ENCODE measurements around the gene GARIN3.

DNA sequence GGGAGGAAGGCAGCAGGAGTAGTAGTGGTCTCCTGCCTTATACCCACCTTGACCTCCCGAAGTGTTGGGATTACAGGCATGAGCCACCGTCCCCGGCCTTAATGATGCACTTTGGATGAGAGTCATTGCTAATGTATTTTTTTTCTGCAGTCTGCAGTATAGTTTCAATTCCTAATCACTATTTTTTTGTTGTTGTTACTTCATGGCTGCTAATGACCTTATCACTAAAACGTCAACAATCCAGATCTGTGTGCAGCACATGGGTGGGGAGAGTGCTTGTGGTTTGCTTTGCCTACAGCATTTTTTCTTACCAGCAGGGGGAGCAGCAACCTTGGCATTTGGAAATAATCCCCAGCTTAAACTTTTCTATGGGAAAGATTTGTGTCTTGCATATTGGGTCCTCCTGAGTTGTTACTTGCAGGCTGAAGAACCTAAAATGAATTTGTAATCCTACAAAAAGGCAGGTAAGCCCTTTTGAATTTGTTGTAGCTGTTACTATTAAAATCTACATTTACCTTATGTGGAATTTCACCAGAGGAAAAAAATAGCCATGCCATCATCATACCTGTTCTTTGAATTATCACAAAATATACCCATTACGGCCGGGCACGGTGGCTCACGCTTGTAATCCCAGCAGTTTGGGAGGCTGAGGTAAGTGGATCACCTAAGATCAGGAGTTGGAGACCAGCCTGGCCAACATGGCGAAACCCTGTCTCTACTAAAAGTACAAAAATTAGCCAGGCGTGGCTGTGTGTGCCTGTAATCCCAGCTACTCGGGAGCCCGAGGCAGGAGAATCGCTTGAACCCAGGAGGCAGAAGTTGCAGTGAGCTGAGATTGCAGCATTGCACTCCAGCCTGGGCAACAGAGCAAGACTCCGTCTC lies 17.1 kb downstream of the GARIN3 start:
- TF ChIP-seq, protein P1, sequence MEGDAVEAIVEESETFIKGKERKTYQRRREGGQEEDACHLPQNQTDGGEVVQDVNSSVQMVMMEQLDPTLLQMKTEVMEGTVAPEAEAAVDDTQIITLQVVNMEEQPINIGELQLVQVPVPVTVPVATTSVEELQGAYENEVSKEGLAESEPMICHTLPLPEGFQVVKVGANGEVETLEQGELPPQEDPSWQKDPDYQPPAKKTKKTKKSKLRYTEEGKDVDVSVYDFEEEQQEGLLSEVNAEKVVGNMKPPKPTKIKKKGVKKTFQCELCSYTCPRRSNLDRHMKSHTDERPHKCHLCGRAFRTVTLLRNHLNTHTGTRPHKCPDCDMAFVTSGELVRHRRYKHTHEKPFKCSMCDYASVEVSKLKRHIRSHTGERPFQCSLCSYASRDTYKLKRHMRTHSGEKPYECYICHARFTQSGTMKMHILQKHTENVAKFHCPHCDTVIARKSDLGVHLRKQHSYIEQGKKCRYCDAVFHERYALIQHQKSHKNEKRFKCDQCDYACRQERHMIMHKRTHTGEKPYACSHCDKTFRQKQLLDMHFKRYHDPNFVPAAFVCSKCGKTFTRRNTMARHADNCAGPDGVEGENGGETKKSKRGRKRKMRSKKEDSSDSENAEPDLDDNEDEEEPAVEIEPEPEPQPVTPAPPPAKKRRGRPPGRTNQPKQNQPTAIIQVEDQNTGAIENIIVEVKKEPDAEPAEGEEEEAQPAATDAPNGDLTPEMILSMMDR (IDR thresholded peaks at IDR 0.05): peak; percentile 74 to 88 (median 80)
- no peak for TF ChIP-seq POLR2A (IDR thresholded peaks at IDR 0.05)

Data from adrenal gland (tissue), 5 donors.